GM12872 (cell line): ENCODE data around the gene ACOT7.
A peak's percentile ranks its signal among the peaks of the same experiment; 100 is the strongest.

ENCODE experiments used
- TF ChIP-seq, protein P1 (sequence below): IDR thresholded peaks from 3 replicates; pipeline ENCODE4 v1.5.1; 2011; ENCODE audit warnings: low read depth, mild to moderate bottlenecking, low read length, moderate library complexity; ENCODE audit not compliant: insufficient read depth

Gene ACOT7

GRCh38 chr1:6358757-6359201, 34.8 kb downstream of the ACOT7 start:
- TF ChIP-seq, protein P1, sequence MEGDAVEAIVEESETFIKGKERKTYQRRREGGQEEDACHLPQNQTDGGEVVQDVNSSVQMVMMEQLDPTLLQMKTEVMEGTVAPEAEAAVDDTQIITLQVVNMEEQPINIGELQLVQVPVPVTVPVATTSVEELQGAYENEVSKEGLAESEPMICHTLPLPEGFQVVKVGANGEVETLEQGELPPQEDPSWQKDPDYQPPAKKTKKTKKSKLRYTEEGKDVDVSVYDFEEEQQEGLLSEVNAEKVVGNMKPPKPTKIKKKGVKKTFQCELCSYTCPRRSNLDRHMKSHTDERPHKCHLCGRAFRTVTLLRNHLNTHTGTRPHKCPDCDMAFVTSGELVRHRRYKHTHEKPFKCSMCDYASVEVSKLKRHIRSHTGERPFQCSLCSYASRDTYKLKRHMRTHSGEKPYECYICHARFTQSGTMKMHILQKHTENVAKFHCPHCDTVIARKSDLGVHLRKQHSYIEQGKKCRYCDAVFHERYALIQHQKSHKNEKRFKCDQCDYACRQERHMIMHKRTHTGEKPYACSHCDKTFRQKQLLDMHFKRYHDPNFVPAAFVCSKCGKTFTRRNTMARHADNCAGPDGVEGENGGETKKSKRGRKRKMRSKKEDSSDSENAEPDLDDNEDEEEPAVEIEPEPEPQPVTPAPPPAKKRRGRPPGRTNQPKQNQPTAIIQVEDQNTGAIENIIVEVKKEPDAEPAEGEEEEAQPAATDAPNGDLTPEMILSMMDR = no peak

DNA sequence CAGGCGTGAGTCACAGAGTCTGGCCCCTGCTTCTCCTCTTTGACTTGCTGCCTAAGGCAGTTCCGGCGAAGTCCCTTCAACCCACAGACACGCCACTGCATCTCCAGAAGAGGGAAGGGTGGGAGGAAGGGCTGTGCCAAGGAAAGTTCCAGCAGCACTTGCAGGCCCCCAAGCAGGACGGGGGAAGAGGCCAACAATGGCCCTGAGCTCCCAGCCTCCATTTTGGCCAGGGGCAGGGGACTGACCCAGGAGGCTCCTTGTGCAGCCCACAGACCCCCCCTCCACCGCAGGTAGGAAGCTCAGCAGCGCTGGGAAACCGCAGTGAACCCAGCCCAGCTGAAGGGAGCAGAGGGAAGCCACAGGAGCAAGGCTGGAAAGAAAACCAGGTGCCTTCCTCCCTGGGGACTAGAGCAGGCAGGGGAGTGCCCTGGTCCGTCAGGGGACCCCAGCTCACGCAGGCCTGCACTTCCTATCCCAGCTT, 35.4 kb downstream of the ACOT7 start:
- TF ChIP-seq, protein P1 = no peak

DNA sequence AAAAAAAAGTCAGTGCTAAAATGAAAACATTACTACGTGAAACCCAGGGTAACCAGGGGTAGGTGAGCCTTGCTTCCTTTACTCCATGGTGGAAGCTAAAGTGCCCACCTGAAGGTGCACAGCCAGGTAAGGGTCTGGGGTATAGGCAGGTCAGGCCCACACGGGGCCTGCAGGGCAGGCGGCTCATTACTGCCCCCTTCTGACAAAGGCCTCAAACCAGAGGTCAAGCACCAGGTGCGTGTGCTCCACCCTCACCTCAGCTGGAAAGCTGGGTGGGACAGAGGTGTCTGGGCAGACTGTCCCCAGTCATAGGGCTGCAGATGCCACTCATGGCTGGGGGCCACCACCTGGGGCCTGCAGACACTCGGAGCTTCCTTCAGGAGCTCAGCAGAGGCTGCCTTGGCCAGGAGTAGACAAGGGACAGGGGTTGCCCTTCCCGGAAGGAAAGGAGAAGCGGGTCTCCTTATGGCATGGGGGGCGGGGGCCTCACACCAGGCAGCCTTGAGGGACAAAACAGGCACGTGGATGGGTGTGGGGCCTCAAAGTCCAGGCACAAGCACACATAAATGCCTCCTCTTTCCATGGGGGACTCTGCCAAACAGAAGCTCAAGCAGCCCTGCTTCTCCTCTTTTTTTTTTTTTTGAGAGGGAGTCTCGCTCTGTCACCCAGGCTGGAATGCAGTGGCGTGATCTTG, 36.2 kb downstream of the ACOT7 start:
- TF ChIP-seq, protein P1 = peak; percentile 61

GRCh38 chr1:6355621-6356020, 37.9 kb downstream of the ACOT7 start:
- TF ChIP-seq, protein P1 = no peak

GRCh38 chr1:6354659-6355317, 38.8 kb downstream of the ACOT7 start:
- TF ChIP-seq, protein P1 = no peak

DNA sequence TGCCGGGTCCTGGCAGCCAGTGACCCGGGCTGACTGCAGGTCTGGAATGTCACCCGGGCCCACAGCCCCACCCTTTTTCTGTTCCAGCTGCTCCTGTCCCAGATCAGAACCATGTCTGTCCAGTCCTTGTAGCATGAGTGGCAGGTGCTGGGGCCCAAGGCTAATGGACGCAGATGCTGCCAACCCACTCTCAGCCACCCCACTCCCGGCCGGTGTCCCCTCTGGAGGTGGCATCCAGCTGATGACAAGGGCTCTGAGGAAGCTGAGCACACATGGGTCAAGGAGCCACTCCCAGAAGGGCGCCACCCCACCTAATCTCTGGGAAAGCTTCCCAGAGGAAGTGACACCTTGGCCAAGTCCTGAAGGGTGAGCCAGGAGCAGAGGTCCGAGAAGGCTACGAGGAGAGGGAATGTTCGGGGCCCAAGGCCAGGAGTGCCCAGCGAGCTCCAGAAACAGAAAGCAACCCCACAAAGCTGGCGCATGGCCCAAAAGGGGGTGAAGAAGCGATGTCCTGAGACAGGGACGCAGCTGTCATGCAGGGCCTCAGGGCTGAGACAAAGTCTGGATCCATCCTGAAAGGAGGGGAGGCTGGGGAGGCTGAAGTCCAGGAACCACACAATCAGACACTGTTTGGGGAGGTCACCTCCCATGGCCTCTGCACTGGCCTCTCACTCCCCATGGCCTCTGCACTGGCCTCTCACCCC, 39.5 kb downstream of the ACOT7 start:
- TF ChIP-seq, protein P1 = no peak

DNA sequence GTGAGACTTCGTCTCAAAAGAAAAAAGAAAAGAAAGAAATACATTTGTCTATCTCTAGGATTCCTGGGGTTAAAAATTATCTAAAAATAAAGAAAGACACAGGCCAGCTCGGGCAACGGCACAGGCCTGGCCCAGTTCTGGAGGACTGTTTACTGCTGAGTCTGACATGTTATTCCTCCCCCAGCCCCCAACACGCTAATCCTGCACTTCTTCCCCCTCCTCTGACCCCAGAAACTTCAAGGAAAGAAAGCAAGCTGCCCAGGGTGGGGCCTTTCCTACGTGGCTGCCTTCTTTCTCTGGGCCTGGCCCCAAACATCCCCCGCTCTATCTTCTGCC, 40.0 kb downstream of the ACOT7 start:
- TF ChIP-seq, protein P1 = no peak
